ENCODE measurements around the gene MED6.

MED6 gene

GRCh38 chr14:70600382-70601157, at the start of gene MED6:
MED6 (minus strand) TSS chr14:70600655; CDS start chr14:70600637, 18 bp downstream.
- TF ChIP-seq GATA3 (IDR thresholded peaks at IDR 0.05; ENCODE audit: low read depth, low read length) (no peak), GATA2 (IDR thresholded peaks at IDR 0.05; ENCODE audit: low read depth, low read length) (no peak)

- no peak for TF ChIP-seq GATA3 (IDR thresholded peaks at IDR 0.05; ENCODE audit: low read depth, low read length)
- no peak for TF ChIP-seq GATA2 (IDR thresholded peaks at IDR 0.05; ENCODE audit: low read depth, low read length)
Observed at GRCh38 chr14:70649803-70650202, 49.3 kb upstream of the MED6 start.

GRCh38 chr14:70648346-70648745, 47.9 kb upstream of the MED6 start:
- TF ChIP-seq GATA3 (IDR thresholded peaks at IDR 0.05; ENCODE audit: low read depth, low read length) = no peak
- no peak for TF ChIP-seq GATA2 (IDR thresholded peaks at IDR 0.05; ENCODE audit: low read depth, low read length)

GRCh38 chr14:70646705-70647104, 46.2 kb upstream of the MED6 start:
- TF ChIP-seq GATA2 (IDR thresholded peaks at IDR 0.05; ENCODE audit: low read depth, low read length) = no peak
- no peak for TF ChIP-seq GATA3 (IDR thresholded peaks at IDR 0.05; ENCODE audit: low read depth, low read length)

- TF ChIP-seq GATA2 (IDR thresholded peaks at IDR 0.05; ENCODE audit: low read depth, low read length) (no peak), GATA3 (IDR thresholded peaks at IDR 0.05; ENCODE audit: low read depth, low read length) (no peak)
Observed at GRCh38 chr14:70645892-70646291, 45.4 kb upstream of the MED6 start.

- TF ChIP-seq GATA3 (IDR thresholded peaks at IDR 0.05; ENCODE audit: low read depth, low read length) (no peak), GATA2 (IDR thresholded peaks at IDR 0.05; ENCODE audit: low read depth, low read length) (no peak)
Observed at GRCh38 chr14:70643967-70644366, 43.5 kb upstream of the MED6 start.

GRCh38 chr14:70642303-70643235, 42.1 kb upstream of the MED6 start:
- TF ChIP-seq GATA3 (IDR thresholded peaks at IDR 0.05; ENCODE audit: low read depth, low read length) (no peak), GATA2 (IDR thresholded peaks at IDR 0.05; ENCODE audit: low read depth, low read length) (peak; percentile 40; the same call in 1 of the 2 replicates)

- TF ChIP-seq GATA3 (IDR thresholded peaks at IDR 0.05; ENCODE audit: low read depth, low read length) (no peak), GATA2 (IDR thresholded peaks at IDR 0.05; ENCODE audit: low read depth, low read length) (no peak)
Observed at GRCh38 chr14:70641548-70642302, 41.3 kb upstream of the MED6 start, which contains the start of gene TTC9. TTC9 (plus strand) TSS chr14:70641916; CDS start chr14:70642130, 214 bp downstream.

- TF ChIP-seq GATA2 (IDR thresholded peaks at IDR 0.05; ENCODE audit: low read depth, low read length) (no peak), GATA3 (IDR thresholded peaks at IDR 0.05; ENCODE audit: low read depth, low read length) (no peak)
Observed at GRCh38 chr14:70640938-70641547, 40.6 kb upstream of the MED6 start.

GRCh38 chr14:70638416-70638815, 38.0 kb upstream of the MED6 start:
- TF ChIP-seq GATA3 (IDR thresholded peaks at IDR 0.05; ENCODE audit: low read depth, low read length) (no peak), GATA2 (IDR thresholded peaks at IDR 0.05; ENCODE audit: low read depth, low read length) (no peak)

GRCh38 chr14:70635971-70636595, 35.6 kb upstream of the MED6 start:
- no peak for TF ChIP-seq GATA3 (IDR thresholded peaks at IDR 0.05; ENCODE audit: low read depth, low read length)
- no peak for TF ChIP-seq GATA2 (IDR thresholded peaks at IDR 0.05; ENCODE audit: low read depth, low read length)

GRCh38 chr14:70631948-70632347, 31.5 kb upstream of the MED6 start:
- TF ChIP-seq GATA3 (IDR thresholded peaks at IDR 0.05; ENCODE audit: low read depth, low read length) (no peak), GATA2 (IDR thresholded peaks at IDR 0.05; ENCODE audit: low read depth, low read length) (no peak)

- TF ChIP-seq GATA3 (IDR thresholded peaks at IDR 0.05; ENCODE audit: low read depth, low read length) (no peak), GATA2 (IDR thresholded peaks at IDR 0.05; ENCODE audit: low read depth, low read length) (no peak)
Observed at GRCh38 chr14:70624972-70625371, 24.5 kb upstream of the MED6 start.
